IPS-18c (cell line): ENCODE data around the gene MTHFSD.

Source experiments
- H3K4me3 ChIP-seq: 2 replicates; pipeline ENCODE4 v1.7.0; 2013; ENCODE audit warnings: low read depth, mild to moderate bottlenecking, low read length, moderate library complexity; ENCODE audit not compliant: insufficient read depth
- H3K9me3 ChIP-seq: one replicate; pipeline ENCODE4 v1.6.1; 2013; ENCODE audit warnings: mild to moderate bottlenecking, low read length, moderate library complexity; ENCODE audit not compliant: control insufficient read depth, insufficient read depth

The MTHFSD gene

GRCh38 chr16:86494565-86495356 lies 60.3 kb downstream of the MTHFSD start:
- Histone ChIP-seq H3K4me3 (no peak overlapping the region; the same call in 1 of the 2 replicates), H3K9me3 (no peaks in the 10 kb centered on the region)

GRCh38 chr16:86494039-86494564 lies 60.9 kb downstream of the MTHFSD start:
- Histone ChIP-seq H3K4me3 (no peak overlapping the region; the same call in 1 of the 2 replicates), H3K9me3 (no peaks in the 10 kb centered on the region)

GRCh38 chr16:86492961-86493629 lies 61.9 kb downstream of the MTHFSD start:
- Histone ChIP-seq H3K9me3 (no peaks in the 10 kb centered on the region), H3K4me3 (no peak overlapping the region)

GRCh38 chr16:86492267-86492960 lies 62.6 kb downstream of the MTHFSD start:
- Histone ChIP-seq H3K9me3 (no peaks in the 10 kb centered on the region), H3K4me3 (no peak overlapping the region)

GRCh38 chr16:86491640-86492023 lies 63.4 kb downstream of the MTHFSD start:
- Histone ChIP-seq H3K9me3 (no peaks in the 10 kb centered on the region), H3K4me3 (no peak overlapping the region)

GRCh38 chr16:86490859-86491639 lies 64.0 kb downstream of the MTHFSD start:
- Histone ChIP-seq H3K4me3 (no peak overlapping the region), H3K9me3 (no peaks in the 10 kb centered on the region)

GRCh38 chr16:86485746-86486145 lies 69.3 kb downstream of the MTHFSD start:
- H3K9me3 ChIP-seq = peaks cover 5% of the 10 kb centered on the region
- no peak overlapping the region; the same call in 1 of the 2 replicates for H3K4me3 ChIP-seq

GRCh38 chr16:86484240-86484639 lies 70.8 kb downstream of the MTHFSD start:
- Histone ChIP-seq H3K4me3 (no peak overlapping the region; the same call in 1 of the 2 replicates), H3K9me3 (peaks cover 5% of the 10 kb centered on the region)

GRCh38 chr16:86481607-86482006 lies 73.4 kb downstream of the MTHFSD start:
- no peak overlapping the region for H3K4me3 ChIP-seq
- H3K9me3 ChIP-seq = peaks cover 5% of the 10 kb centered on the region

- H3K9me3 ChIP-seq = peaks cover 5% of the 10 kb centered on the region
- no peak overlapping the region for H3K4me3 ChIP-seq
These were observed 74.6 kb downstream of the MTHFSD start for GRCh38 chr16:86480444-86480843.
